ENCODE results near the gene RALGPS1. TPM values are rescaled to one million over a fixed set of nuclear protein-coding genes. Genes with fewer than 3 reads are reported as not detected.

The RALGPS1 gene
- total RNA-seq, 1 experiment from 2014 or later: 0.57 TPM

GRCh38 chr9:127051881-127052595, 137.5 kb downstream of the RALGPS1 start:
- DNase-seq (ENCODE audit: low read depth): no peak

DNA sequence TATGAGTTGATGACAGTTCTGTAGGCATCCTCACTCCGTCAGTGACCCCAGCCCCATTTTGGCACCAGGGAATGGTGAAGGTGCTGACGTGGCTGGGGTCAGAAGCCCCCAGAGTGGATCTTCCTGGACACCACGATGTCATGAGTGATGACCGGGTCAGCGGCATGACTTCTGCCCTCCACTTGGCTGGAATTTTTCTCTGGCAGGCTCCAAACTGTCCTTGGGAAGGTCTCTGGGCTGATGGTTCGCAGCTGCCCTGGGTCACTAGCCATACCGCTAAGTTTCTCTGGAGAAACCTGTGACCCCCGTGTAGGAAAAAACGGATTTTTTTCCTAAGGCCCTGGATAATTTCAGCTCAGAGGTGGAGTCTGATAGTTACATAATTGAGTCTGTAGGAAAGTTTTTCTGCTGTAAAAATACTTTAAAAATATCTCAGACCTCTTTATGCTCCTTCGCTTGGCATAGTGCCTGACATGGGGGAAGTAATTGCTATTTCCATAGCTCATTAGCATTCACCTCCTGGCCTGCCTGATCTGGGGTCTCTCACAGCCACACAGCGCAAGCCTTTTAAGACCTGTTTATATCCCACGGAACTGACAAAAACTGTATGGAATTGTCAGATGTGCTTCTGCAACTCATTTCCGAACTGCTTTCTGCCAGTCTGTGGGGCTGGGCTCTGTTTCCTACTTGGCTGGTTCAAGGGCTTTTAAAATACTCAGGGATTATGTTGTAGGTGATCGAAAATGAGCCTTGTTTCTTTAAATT, 138.7 kb downstream of the RALGPS1 start:
- no peak for DNase-seq (ENCODE audit: low read depth)

GRCh38 chr9:127053960-127054359, 139.4 kb downstream of the RALGPS1 start:
- no peak for DNase-seq (ENCODE audit: low read depth)

DNA sequence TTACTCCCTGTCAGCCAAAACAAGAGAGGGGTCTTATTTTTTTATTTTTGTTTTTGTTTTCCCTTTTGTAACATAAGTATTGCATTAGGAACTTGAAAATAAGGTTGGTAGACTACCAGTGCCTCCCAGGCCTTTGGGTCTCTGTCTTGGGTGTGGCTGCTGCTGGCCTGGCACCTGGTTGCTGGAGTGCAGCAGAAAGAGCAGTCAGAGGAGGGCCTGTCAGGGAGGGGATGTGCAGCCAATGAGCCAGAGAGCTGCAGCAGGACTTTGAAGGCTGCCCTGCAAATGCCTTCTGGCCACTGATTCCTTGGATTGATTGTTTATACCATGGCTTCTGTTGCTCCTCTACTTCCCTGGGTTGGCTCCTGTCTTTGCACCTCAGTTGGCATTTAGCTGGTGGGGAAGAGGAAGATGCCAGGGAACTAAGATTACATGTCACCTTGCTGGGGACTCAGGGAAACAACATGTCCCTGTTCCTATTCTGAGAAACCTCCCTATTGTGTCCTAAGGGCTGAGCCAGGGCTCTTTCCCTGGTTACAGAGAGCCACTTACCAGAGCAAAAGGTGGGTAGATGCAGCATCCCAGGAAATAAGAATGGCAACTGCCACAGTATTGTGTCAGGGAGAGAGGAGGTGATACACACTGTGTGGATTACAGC, 141.3 kb downstream of the RALGPS1 start:
- DNase-seq (ENCODE audit: low read depth): no peak

- no peak for DNase-seq (ENCODE audit: low read depth)
Measured at GRCh38 chr9:127056446-127056845, 141.9 kb downstream of the RALGPS1 start.

- DNase-seq (ENCODE audit: low read depth): no peak
Measured at GRCh38 chr9:127058011-127058644, 143.5 kb downstream of the RALGPS1 start.

DNA sequence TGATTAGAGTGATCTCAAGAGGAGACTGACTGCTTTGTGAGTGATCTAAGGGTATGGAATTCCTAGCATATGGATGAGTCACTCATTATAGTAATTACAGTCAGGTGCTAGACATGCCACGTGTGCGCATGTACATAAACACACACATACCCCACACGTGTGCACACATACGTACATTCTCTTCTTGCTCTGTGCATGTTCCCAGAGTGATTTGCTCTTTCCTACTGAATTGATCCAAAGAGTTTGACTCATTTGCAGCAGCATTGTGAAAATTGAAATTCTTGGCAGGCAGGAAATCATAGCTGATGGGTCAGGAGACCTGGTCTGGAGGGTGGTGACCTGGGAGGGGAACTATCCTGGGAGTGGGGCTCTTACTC, 144.1 kb downstream of the RALGPS1 start:
- DNase-seq (ENCODE audit: low read depth): no peak

GRCh38 chr9:127059030-127059429, 144.4 kb downstream of the RALGPS1 start:
- no peak for DNase-seq (ENCODE audit: low read depth)

DNA sequence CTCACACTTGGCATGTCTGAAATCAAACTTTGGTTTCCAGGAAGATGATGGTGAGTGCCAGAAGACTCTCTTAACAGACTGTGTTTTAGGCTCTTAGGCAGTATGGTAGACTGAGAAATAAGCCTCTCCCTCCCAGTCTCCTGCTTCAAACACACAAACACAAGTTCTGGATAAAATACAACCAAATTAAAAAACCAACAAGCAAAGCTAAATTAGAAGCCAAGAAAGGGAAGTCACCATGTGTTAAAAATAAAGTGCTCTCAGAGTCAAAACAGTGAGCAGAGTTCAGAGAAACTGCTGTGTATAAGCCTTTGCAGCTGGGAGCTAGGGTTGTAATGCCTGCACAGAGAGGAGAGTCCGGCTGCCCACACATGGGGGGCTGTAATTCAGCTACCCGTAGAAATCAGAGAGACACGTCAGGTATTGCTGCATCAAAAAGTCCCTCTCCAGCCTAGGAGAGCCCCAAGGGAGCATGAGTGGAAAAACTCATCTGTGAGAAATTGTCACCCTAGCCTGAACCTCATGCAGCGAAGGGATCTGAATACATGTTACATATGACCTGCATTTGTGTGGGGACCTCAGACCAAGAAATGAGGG, 145.3 kb downstream of the RALGPS1 start:
- no peak for DNase-seq (ENCODE audit: low read depth)

DNA sequence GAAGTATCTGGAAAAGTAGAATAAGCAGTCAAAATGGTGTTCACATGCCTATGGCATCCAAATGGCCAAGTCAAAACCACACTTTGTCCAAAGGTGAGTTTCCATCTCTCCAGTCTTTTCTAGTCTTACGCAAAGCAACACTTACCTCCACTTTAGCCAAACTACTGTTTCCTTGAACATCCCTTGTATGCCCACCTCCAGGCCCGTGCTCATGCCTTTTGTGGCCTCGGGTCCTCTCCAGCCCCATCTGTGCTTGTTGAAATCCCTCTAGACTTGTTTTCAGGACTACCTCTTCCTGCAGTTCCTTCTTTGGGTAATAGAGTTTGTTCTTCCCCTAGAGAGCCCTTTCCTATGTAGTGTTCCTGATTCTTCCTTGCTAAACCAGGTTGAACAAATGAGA, 146.8 kb downstream of the RALGPS1 start:
- no peak for DNase-seq (ENCODE audit: low read depth)

DNA sequence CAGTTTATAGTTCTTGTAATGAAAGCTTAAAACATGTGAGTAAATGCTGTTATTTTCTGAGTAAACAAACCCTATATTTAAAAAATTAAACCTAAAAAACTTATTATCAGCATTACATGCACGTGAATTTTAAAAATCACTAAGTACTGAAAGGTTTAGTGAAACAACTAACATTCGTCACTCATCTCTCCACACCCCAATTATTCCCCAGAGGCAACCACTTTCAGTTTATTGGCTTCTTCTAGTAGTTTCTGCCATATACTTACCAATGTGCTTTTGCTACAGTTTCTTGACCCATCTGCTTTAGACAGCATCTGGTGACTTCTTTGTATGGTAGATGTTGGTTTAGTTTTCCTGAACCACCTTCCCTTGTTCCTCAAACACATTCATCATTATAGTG, 149.8 kb downstream of the RALGPS1 start:
- DNase-seq (ENCODE audit: low read depth): no peak

- peak; percentile 64 for DNase-seq (ENCODE audit: low read depth)
Measured at GRCh38 chr9:127065592-127065991, 151.0 kb downstream of the RALGPS1 start.

- DNase-seq (ENCODE audit: low read depth): peak; percentile 14
Measured at GRCh38 chr9:127066060-127066850, 151.7 kb downstream of the RALGPS1 start.

- peak; percentile 7 for DNase-seq (ENCODE audit: low read depth)
Measured at GRCh38 chr9:127066851-127067136, 152.2 kb downstream of the RALGPS1 start.

DNA sequence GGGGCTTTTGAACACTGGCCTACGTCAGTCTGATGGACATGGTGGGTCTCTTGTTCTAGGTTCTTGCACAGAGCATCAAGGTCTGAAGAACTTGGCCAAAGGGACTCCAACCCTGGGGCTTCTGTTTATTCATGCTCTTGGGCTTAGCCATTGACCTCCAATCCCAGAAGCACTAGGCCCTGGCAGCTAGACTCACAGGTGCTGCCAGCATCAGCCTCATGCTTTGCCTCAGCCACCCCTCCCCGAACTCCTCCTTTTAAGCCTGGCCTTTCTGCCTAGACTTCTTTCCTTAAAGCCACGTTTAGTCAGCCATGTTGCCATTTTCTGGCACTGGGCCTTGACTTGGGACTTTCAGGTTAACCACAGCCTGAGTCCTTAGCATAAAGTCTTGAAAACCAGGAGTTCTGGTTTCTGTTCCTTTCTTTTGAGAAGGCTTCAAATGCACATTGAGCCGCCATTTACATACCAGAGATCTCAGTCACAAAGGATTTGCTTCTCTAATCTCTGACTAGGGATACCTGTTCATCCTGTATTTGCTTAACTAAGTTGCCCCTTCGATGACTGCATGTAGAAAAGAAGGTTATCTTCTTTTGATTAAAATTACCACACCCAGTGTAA, 153.1 kb downstream of the RALGPS1 start:
- no peak for DNase-seq (ENCODE audit: low read depth)

DNA sequence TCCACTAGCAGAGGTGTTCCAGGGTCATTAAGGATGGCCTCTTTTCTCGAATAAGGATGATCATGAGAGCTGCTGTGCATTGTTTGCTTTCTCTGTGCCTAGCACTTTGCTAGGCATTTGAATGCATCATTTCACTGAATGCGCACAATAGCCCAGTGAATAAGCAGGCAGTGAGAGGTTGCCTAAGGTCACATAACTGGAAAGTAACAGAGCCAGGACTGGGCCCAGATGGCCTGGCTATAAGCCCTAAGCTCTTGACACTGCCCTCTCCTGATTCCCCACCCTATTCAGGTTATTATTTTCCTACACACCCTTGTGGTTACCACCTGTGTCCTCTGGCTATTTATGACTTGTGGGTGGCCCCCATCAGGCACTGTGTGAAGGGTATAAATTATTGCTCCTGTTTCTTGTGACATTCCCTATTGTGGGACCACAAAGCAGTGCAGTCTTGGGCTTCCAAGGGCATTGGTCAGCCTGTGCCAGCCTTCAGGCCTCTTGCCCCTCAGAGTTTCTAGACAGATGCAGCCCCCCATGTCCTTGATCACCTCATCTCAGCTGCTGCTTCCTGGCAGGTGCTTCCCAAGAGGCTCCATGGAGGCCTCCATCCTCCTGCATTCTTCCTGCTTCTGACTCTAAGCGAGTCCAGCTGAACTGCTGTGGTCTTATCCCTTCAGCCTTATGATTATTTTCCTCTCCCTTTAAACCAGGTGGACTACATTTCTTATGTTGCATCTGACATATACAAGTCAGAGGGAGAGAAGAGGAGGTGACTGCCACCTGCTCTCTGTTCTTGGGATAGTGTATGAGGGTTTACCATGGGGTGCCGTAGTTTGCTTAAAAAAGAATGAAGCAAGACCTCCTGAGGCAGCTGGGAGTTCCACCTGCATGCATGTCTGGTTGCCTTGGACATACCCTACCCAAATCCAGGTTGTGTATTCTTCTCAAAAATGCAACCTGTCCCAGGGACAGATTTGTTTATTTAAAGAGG, 160.3 kb downstream of the RALGPS1 start:
- no peak for DNase-seq (ENCODE audit: low read depth)

DNA sequence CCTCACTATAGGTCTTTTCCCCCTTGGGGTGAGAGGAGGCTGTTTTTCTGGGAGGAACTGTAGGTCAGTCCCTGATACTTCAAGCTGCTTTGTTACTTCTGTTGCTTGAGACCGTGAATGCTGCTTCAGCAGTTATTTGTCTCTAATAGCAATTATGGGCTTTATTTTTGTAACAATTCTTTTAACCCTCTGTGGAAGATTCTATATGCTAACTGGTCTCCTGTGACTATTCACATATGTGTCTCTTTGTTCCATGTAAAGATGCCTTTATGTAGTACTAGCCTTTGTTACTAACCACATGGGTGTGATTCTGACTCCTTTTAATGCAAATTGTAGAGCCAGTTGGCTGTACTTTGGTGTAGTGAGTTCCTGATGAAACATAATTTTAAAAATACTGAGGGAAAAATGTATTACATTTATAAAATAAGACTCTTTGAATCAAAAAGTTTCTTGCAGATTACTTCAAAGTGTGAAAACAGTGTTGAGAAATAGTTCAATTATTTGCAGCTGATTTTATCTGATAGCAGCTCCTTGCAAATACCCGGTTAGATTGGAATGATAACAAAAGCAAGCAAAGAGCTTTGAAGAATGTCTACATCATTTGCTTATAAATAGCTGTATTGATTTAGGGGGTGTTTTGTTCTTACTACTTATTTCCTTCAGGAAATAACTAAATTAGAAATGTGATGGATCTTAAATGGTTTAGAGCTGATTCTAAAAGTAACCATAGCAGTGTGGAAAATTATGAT, 161.2 kb downstream of the RALGPS1 start:
- no peak for DNase-seq (ENCODE audit: low read depth)

- DNase-seq (ENCODE audit: low read depth): no peak
Measured at GRCh38 chr9:127076860-127077643, 162.5 kb downstream of the RALGPS1 start.
